HG02623 (cell line): ENCODE measurements around the gene ENOX1.

ENCODE experiments used
- ATAC-seq: cut with Tn5 transposase; IDR thresholded peaks from one replicate; pipeline ENCODE4 v1.9.1; 2021; ENCODE audit warnings: moderate library complexity; ENCODE audit not compliant: unreplicated experiment

ENOX1 gene

GRCh38 chr13:43269037-43269481, 517.7 kb downstream of the ENOX1 start:
- no peak for ATAC-seq

- ATAC-seq, result no peak
These were observed 518.1 kb downstream of the ENOX1 start for GRCh38 chr13:43268632-43269031.

DNA sequence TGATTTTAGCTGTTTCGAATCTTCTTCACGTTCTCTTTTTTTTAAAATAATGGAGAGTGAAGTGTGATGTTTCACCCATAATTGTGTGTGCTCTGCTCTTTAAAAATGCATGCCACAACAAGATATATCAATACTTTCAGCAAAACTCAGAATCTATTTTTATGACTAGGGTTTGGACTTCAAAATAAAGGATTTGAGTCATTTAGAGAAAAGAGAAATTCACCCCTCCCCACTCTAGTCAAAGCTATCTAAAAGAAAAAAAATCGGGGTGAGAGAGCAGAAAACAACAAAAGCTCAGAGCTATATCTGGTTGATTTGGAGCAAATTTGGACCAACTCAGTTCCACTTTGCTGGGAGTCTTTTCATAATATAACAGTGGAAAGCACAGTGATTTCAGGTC, 518.9 kb downstream of the ENOX1 start:
- ATAC-seq, result no peak

GRCh38 chr13:43266936-43267615, 519.7 kb downstream of the ENOX1 start:
- ATAC-seq, result no peak

- ATAC-seq, result no peak
These were observed 521.7 kb downstream of the ENOX1 start for GRCh38 chr13:43265028-43265427.

- ATAC-seq, result no peak
These were observed 522.3 kb downstream of the ENOX1 start for GRCh38 chr13:43264458-43264857.

DNA sequence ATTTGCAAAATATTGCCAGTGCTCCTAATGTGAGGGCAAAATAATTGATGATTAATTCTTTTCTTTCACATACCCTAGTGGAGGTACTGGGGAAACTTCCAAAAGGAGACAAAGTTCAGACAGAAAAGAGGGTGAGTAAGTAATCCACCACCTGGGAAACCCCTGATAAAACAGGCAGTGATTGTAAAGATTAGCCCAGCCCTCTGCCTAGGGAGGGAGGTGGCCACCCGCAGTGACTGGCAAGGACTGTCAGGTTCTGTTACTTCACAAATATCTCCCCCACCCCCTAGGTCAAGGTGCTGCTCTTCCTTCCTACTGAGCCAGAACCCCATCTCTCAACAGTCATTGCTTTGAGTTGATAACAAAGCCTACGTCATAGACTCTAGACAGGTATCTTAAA, 523.7 kb downstream of the ENOX1 start:
- no peak for ATAC-seq

DNA sequence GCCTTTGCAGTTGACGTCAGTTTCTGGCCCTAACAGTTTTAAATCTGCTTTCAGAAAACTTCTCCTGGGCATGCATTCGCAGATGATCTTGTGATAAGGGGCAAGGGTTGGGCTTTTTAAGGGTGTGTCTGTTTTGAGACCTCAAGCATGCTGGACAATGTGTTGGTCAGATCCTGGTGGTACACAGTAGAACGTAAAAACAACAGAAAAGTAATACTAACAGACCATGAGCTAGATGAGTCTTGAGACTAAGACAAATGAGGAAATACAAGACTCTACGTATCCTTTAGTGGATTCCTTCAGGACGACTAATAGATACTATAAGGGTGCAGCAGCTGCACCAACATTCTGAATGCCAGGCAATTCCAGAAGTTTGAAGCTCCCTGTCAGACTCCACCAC, 525.8 kb downstream of the ENOX1 start:
- no peak for ATAC-seq

GRCh38 chr13:43258771-43259170, 528.0 kb downstream of the ENOX1 start:
- ATAC-seq, result no peak

DNA sequence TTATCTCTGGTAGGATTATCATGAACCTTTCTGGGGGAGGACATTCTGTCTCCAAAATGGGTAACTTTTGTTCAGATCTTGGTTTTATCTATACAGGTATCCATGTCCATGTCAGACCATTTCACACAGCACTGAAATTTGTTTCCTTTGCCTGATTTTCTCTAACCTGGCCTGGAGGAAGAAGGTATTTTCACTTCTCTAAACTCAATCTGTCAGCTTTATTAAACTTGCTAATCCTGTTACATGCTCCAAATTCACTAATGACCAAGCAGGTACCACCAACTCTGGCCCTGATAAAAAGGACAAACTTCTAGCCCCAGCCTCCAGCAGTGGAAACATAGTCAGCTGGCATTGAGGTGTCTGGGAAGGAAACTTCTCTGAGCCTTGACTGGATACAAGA, 529.0 kb downstream of the ENOX1 start:
- no peak for ATAC-seq

GRCh38 chr13:43251961-43252360, 534.8 kb downstream of the ENOX1 start:
- no peak for ATAC-seq

- no peak for ATAC-seq
These were observed 540.4 kb downstream of the ENOX1 start for GRCh38 chr13:43246382-43246781.

GRCh38 chr13:43245374-43245964, 541.3 kb downstream of the ENOX1 start:
- ATAC-seq, result no peak

GRCh38 chr13:43244481-43244880, 542.3 kb downstream of the ENOX1 start:
- ATAC-seq, result no peak

DNA sequence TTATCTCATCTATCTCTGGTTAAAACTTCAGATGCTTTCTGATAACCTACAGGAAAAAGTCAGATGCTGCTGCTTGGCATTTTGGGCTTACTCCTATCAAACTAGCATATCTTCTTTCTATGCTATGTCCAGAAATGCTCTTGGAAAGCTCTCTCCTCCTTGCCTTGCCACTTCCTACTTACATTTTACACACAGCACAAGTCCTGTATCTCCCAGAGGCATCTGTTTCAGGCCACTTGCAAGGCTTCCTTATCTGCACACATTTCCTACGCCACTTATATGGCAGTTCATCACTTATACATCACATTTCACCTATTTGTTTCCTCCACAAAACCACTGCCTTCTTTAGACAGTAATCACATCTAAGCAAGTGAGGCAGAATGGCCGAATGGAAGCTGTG, 543.1 kb downstream of the ENOX1 start:
- no peak for ATAC-seq

GRCh38 chr13:43242040-43242439, 544.7 kb downstream of the ENOX1 start:
- no peak for ATAC-seq

DNA sequence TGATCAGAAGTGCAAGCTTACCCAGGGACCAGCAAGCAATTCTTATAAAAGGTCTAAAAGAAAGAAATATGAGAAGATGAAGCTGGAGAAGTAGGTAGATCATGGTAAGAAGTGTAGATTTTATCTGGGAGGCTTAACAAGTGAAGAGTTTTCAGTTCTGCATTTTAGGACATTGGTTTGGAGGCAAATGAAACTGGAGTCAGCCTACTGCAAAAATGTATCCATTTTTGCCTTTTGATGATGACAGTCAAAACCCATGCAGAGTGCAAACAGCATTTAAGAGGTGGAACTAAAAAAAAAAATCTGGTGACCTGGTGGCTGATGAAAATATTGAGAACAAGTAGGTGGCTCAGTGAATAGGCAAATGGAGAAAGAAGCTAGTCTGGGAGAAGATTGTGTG, 546.5 kb downstream of the ENOX1 start:
- peak; percentile 67 for ATAC-seq

DNA sequence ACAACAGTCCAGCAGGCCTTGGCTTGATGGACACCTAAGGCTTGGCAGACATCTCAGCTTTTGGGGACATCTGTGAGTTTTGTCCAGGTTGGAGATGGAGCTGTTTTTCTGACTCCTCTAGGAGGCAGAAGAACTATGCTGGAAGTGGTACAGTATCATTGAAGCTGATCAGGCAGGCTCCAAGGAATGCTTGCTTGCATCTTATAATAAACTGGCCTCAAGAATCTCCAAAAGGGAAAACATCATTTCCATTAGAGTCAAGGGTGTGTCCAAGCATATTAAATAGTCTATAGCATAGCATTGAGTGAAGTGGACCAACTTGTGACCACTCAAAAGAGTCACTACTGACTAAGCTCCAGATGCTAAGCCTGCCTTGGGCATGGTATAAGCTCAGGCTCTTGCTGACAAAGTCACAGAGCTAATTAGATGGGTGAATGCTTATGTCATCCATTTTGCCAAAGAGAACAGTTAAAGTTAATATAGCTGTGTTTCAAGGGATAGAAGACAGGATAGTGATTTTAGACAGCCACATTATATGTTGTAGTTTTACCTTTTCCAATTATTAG, 547.4 kb downstream of the ENOX1 start:
- ATAC-seq, result no peak

DNA sequence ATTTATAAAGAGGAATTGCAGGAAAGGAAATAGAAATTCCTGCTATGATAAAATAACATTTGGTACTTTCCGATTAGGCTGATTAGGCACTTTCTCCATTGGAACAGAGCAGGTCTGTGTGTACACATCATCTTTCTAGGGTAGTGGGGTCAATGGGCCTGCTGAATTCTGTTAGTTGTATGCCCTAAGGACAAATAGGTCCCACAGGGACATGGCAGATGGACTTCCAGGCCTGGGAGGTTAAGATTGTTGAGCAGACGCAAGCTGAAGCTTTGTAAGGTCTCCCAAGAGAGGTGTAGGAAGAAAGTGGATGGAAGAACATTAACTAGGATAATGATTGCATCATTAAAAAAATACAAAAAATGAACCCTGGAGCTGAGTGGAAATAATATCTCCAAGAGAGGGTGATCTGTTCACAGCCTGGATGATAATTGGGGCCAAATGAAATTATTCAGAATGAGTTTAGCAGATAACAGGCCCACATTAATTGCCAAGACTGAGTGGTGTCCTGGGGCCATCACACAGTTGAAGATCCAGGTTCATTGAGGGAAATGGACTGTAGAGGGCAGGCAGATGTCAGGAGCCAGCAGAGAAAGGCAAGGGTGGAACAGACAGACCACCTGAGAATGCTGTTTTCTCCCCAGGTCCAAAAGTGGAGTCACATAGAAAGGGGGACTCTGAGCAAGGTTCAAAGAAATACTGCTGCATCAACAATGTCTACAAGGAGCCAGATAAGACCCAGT, 548.3 kb downstream of the ENOX1 start:
- ATAC-seq, result no peak

- no peak for ATAC-seq
These were observed 549.2 kb downstream of the ENOX1 start for GRCh38 chr13:43237616-43238015.

GRCh38 chr13:43235028-43235427, 551.7 kb downstream of the ENOX1 start:
- no peak for ATAC-seq

- ATAC-seq, result no peak
These were observed 553.9 kb downstream of the ENOX1 start for GRCh38 chr13:43232873-43233265.
